Right lobe of liver (tissue), 6 donors: Measurements from ENCODE around the gene TPST1. TPM values are rescaled to one million over a fixed set of nuclear protein-coding genes. Genes with fewer than 3 reads are reported as not detected.

ENCODE experiments used
- ATAC-seq, 4 donors: fragments of 200-7000 bp; cut with Tn5 transposase; one replicate each; pipeline ENCODE4 v1.9.1; 2020; ENCODE audit warnings: mild to moderate bottlenecking in 4 of 4, moderate library complexity in 4 of 4
- DNase-seq, 3 donors: peaks; one replicate each; pipeline ENCODE4 v3.0.0-alpha.2; 2020
- H3K27ac ChIP-seq, 3 donors: fragments of 200-600 bp; one replicate each; pipeline ENCODE4 v1.8.0; 2022
- H3K27me3 ChIP-seq, 2 donors: fragments of 200-600 bp; one replicate each; pipeline ENCODE4 v1.8.0; 2022
- H3K36me3 ChIP-seq, 4 donors: fragments of 200-600 bp; sonication (generic) in 1 of 4; one replicate each; pipeline versions ENCODE4 v1.5.1 to v1.8.0; 2017 to 2022; ENCODE audit warnings: control low read depth in 1 of 4
- H3K4me1 ChIP-seq, 4 donors: fragments of 200-600 bp; sonication (generic) in 1 of 4; one replicate each; pipeline versions ENCODE4 v1.5.1 to v1.8.0; 2017 to 2022; ENCODE audit warnings: control low read depth in 1 of 4
- H3K4me3 ChIP-seq, 3 donors: fragments of 200-600 bp; one replicate each; pipeline ENCODE4 v1.8.0; 2022
- H3K9me3 ChIP-seq, 4 donors: fragments of 200-600 bp; sonication (generic) in 1 of 4; one replicate each; pipeline versions ENCODE4 v1.5.1 to v1.8.0; 2017 to 2022; ENCODE audit warnings: control low read depth in 1 of 4
- CTCF ChIP-seq, 4 donors: fragments of 200-600 bp in 3 of 4; fragments of 450-650 bp in 1 of 4; IDR thresholded peaks; one replicate each; pipeline versions ENCODE4 v1.5.1 to v1.8.0; 2016 to 2022; ENCODE audit warnings: antibody characterized with exemption in 4 of 4, mild to moderate bottlenecking in 2 of 4
- POLR2A ChIP-seq: fragments of 450-650 bp; IDR thresholded peaks from one replicate; pipeline ENCODE4 v1.6.1; 2017; ENCODE audit warnings: antibody characterized with exemption, mild to moderate bottlenecking
- WGBS: methylation state at CpG from one replicate; pipeline ENCODE4 v1.1.6; 2018; ENCODE audit warnings: low coverage, low lambda C conversion rate; ENCODE audit not compliant: insufficient coverage; ENCODE audit errors: missing lambda C conversion rate; 5-methylcytosine and 5-hydroxymethylcytosine counted together
- intact Hi-C, 2 donors: fragments of 100-400 bp; cut with DNase I; formaldehyde crosslinking; loops; one replicate each; pipeline versions ENCODE4 v1.11.2 to v1.14.1; 2022
- total RNA-seq, 6 experiments: library from RNA; depleted of rRNA in 2 of 6; stranded (reverse); fragments of >200 nt in 2 of 6; fragmentation: NEBNext Ultra II Directional in 3 of 6; extraction: Animal tissue kit (Norgen Biotek cat#: 25700) in 3 of 6; gene quantifications; one replicate each; pipeline versions ENCODE4 v1.1.0 to v1.2.4, GENCODE V29; 2016 to 2023
- donor health status: DM: no; HTN: yes; CAD: no.
- donor health status: DM: no; HTN: no; CAD: no.
- donor health status: DM: no; HTN: no; CAD: no.
- donor health status: DM: no; HTN: yes; CAD: no.
- donor health status: DM: no; HTN: yes; CAD: no.

TPST1 gene
- total RNA-seq, 6 experiments from 2014 or later, result 18.0 to 40.5 (median 26.3) TPM

- intact Hi-C loops, result no loop called here
- TF ChIP-seq POLR2A (no peak), CTCF (IDR thresholded peaks at IDR 0.05) (no peak)
- Histone ChIP-seq H3K4me3 (no peak overlapping the region), H3K36me3 (no peaks in the 10 kb centered on the region), H3K9me3 (no peaks in the 10 kb centered on the region), H3K4me1 (peaks cover 0 to 7% (median 0%) of the 10 kb centered on the region in 4 donors), H3K27ac (no peak overlapping the region), H3K27me3 (no peaks in the 10 kb centered on the region)
- DNase-seq, result no peak
- no peak for ATAC-seq
- WGBS, result 81% methylated on average over 3 of the region's 3 CpGs
Observed at GRCh38 chr7:66250711-66251110, 45.6 kb downstream of the TPST1 start.

GRCh38 chr7:66255534-66256100, 50.5 kb downstream of the TPST1 start:
- no peak for ATAC-seq
- H3K27me3 ChIP-seq, result no peaks in the 10 kb centered on the region
- DNase-seq, result no peak
- H3K4me1 ChIP-seq, result peaks cover 0 to 11% (median 0%) of the 10 kb centered on the region in 4 donors
- no peak overlapping the region for H3K27ac ChIP-seq
- TF ChIP-seq POLR2A, result no peak
- no peak for TF ChIP-seq CTCF (IDR thresholded peaks at IDR 0.05)
- intact Hi-C loops, result no loop called here
- H3K9me3 ChIP-seq, result no peaks in the 10 kb centered on the region
- H3K4me3 ChIP-seq, result no peak overlapping the region
- no peaks in the 10 kb centered on the region for H3K36me3 ChIP-seq

- 89% methylated on average over 1 of the region's 1 CpG for WGBS
- TF ChIP-seq CTCF (IDR thresholded peaks at IDR 0.05), result no peak
- TF ChIP-seq POLR2A, result no peak
- no peaks in the 10 kb centered on the region for H3K27me3 ChIP-seq
- no peak overlapping the region for H3K27ac ChIP-seq
- intact Hi-C loops, result no loop called here
- no peaks in the 10 kb centered on the region for H3K36me3 ChIP-seq
- peaks cover 0 to 11% (median 0%) of the 10 kb centered on the region in 4 donors for H3K4me1 ChIP-seq
- H3K4me3 ChIP-seq, result no peak overlapping the region
- DNase-seq (no peak), ATAC-seq (peak in 1 of 4 donors; percentile 21)
- H3K9me3 ChIP-seq, result no peaks in the 10 kb centered on the region
Observed at GRCh38 chr7:66256281-66256680, 51.1 kb downstream of the TPST1 start.

GRCh38 chr7:66257481-66257880, 52.3 kb downstream of the TPST1 start:
- Histone ChIP-seq H3K4me1 (peaks cover 0 to 11% (median 0%) of the 10 kb centered on the region in 4 donors), H3K9me3 (no peaks in the 10 kb centered on the region), H3K27ac (no peak overlapping the region), H3K27me3 (no peaks in the 10 kb centered on the region), H3K36me3 (no peaks in the 10 kb centered on the region), H3K4me3 (no peak overlapping the region)
- no peak for DNase-seq
- intact Hi-C loops, result no loop called here
- TF ChIP-seq CTCF (IDR thresholded peaks at IDR 0.05), result no peak
- no peak for TF ChIP-seq POLR2A
- peak in 1 of 4 donors; percentile 38 for ATAC-seq
- WGBS, result 93% methylated on average over 4 of the region's 4 CpGs

- DNase-seq (no peak), ATAC-seq (no peak)
- no peak overlapping the region for H3K27ac ChIP-seq
- H3K4me3 ChIP-seq, result no peak overlapping the region
- H3K4me1 ChIP-seq, result peaks cover 0 to 11% (median 0%) of the 10 kb centered on the region in 4 donors
- TF ChIP-seq CTCF (IDR thresholded peaks at IDR 0.05) (no peak), POLR2A (no peak)
- WGBS, result 74% methylated on average over 5 of the region's 5 CpGs
- H3K27me3 ChIP-seq, result no peaks in the 10 kb centered on the region
- no peaks in the 10 kb centered on the region for H3K9me3 ChIP-seq
- intact Hi-C loops, result no loop called here
- H3K36me3 ChIP-seq, result no peaks in the 10 kb centered on the region
Observed at GRCh38 chr7:66258409-66258808, 53.3 kb downstream of the TPST1 start.
